ENCODE measurements around the gene WFIKKN1.

WFIKKN1 gene

GRCh38 chr16:617855-618254, 12.9 kb upstream of the WFIKKN1 start:
- intact Hi-C loops (cut with DNase I) = no loop called here
- no peak for DNase-seq

DNA sequence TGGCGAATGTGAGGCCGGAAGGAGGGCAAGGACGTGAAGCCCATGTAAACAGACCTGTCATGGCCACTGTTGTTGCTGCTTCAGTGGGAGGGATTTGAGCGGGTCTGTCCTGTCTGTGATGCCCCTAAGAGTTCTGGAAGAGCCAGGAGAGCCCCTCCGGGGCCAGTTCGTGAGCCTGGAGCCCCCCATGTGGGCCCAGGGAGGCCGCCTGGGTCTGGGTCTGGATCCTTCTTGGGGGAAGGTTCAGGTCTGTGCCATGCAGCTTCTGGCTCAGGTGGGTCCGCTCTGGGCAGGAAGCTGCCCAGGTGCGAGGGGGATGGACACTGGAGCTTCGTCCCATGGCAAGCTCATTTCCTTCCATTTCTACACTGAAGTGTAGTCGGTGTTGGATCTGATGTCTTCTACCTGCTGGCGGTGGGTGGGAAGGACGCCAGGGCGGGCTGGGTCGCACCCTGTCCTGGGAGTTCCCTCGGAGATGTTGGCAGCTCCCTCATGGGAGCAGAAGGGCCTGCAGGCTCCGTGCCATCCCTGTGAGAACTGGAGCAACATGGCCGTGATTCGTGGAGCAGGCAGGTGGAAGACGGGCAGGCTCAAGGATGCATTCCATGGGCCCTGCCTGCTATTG, 11.2 kb upstream of the WFIKKN1 start:
- DNase-seq = no peak
- intact Hi-C loops (cut with DNase I) = no loop called here

GRCh38 chr16:620700-621525, 9.9 kb upstream of the WFIKKN1 start:
- intact Hi-C loops (cut with DNase I) = no loop called here
- peak in 6 of 42 donors; percentile 32 to 63 (median 40) for DNase-seq

GRCh38 chr16:621526-622105, 9.2 kb upstream of the WFIKKN1 start:
- peak in 37 of 42 donors; percentile 33 to 85 (median 69) for DNase-seq
- intact Hi-C loops (cut with DNase I) = no loop called here

GRCh38 chr16:622920-623280, 7.9 kb upstream of the WFIKKN1 start:
- intact Hi-C loops (cut with DNase I) = no loop called here

GRCh38 chr16:624526-625070, 6.2 kb upstream of the WFIKKN1 start:
- peak in 1 of 42 donors; percentile 19 for DNase-seq
- intact Hi-C loops (cut with DNase I) = no loop called here

More at GRCh38 chr16:622920-623280, 7.9 kb upstream of the WFIKKN1 start:
- DNase-seq = no peak

- DNase-seq = peak in 1 of 42 donors; percentile 14
- intact Hi-C loops (cut with DNase I) = no loop called here
These were observed 5.4 kb upstream of the WFIKKN1 start for GRCh38 chr16:625117-625976.

DNA sequence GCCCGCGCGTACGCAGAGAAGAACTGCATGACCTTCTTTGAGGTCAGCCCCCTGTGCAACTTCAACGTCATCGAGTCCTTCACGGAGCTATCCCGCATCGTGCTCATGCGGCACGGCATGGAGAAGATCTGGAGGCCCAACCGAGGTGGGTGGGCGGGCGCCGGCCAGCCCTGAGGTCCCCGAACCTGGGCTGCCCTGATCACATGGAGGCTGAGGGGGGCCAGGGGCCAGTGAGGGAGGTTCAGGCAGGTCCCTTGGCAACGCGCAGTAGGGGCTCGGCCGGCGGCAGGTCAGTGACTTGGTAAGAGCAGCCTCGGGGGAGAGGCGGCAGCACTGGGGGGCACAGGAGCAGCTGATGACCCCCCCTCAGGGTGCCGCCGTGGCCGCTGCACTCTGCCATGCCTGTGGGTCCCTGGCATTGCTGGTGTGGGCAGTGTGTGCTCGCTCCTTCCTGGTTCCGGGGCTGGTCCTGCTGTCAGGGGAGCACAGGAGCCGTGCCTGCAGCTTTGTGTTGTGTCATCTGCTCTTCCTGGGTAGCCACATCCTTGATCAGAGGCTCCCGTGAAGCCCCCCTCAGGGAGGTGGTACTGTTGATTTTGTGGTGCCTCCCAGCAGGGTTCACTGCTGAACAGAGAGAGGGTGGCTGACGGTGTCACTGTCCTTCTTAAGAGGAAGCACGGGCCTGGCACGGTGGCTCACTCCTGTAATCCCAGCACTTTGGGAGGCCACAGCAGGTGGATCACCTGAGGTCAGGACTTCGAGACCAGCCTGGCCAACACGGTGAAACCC, 4.6 kb upstream of the WFIKKN1 start:
- DNase-seq = no peak
- intact Hi-C loops (cut with DNase I) = no loop called here

DNA sequence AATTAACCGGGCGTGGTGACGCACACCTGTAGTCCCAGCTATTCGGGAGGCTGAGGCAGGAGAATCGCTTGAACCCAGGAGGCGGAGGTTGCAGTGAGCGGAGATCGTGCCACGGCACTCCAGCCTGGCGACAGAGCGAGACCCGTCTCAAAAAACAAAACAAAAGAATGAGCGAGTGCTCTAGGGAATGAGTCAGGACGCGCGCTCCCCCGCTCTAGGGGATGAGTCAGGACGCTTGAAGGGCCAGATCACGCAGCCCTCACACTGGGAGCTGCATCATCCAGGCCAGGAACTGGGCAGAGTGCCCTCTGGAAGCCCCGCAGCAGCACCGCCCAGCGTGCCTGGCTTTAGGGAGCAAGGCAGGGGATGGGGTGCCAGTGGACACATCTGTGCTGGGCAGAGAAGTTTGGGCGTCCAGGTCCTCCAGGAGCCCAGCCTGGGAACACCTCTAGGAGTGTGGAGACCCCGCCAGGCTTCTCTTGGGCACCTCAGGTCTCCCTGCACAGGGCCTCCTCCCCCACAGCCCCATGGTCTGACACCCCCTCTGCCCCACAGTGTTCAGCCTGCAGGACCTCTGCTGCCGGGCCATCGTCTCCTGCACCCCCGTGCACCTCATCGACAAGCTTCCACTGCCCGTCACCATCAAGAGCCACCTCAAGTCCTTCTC, 3.9 kb upstream of the WFIKKN1 start:
- intact Hi-C loops (cut with DNase I) = no loop called here
- peak in 30 of 42 donors; percentile 31 to 84 (median 65) for DNase-seq

DNA sequence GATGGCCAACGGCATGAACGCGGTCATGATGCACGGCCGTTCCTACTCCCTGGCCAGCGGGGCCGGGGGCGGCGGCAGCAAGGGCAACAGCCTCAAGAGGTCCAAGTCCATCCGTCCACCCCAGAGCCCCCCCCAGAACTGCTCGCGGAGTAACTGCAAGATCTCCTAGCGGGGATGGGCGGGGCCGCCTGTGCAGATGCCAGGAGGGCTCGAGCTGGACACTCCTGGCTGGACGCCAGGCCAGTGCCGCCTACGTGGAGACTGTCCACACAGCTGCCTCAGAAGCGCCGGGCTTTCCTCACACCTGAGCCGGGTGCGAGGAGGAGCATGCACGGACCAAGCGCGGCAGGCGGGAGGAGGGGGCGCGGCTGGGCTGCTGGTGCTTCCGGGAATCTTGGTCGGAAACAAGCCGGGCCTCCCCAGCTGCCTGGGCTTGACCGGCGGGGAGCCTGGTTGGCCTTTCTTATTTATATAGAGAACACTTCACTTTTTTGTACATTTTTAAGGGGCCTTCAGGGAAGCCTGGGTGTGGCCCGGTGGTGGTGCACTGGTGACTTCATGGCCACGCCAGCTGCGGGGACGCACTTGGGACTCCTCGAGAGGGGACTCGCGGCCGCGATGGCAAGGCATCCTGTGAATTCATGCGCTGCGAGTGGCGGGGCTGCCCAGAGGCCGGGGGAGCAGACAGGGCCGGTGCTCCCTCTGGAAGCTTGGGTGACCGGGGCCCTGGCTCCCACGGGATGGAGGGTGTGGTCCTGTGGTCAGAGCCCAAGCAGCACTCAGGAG, 3.1 kb upstream of the WFIKKN1 start:
- DNase-seq = peak in 3 of 42 donors; percentile 11 to 30 (median 26)

DNA sequence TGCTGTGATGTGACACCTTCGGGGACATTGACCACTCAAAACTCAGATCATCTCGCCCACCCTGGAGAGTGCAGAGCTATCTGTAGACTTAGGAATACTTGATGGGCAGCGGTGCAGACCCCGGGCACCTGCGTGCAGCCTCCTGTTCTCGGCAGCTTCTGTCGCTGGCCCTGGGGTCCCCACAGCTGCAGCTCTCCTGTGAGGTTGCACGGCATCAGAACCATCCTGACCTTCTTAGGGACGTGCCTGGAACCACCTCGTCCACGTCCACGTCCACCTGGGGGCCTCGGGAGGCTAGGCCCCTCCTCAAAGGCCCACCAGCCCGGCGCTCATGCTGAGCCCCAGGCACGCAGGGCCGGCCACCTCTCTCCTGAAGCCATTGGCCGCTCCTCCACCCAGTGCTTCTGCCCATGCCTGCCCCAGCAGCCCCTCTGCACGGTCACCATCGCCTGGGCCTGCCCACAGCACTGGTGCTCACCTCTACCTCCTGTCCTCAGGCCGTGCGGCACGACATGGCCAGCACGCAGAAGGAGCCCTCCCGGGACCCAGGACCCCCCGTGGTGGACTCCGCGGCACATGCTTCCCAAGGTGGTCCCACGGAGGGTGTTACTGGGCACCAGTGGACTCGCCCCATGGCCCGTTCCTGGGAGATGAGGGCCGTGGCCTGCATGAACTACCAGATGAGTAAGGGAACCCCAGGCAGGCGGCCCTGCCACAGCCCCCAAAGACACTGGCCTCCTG, 2.3 kb upstream of the WFIKKN1 start:
- intact Hi-C loops (cut with DNase I) = no loop called here
- peak in 1 of 42 donors; percentile 8 for DNase-seq

More for the DNA sequence above, 3.1 kb upstream of the WFIKKN1 start:
- intact Hi-C loops (cut with DNase I) = no loop called here

DNA sequence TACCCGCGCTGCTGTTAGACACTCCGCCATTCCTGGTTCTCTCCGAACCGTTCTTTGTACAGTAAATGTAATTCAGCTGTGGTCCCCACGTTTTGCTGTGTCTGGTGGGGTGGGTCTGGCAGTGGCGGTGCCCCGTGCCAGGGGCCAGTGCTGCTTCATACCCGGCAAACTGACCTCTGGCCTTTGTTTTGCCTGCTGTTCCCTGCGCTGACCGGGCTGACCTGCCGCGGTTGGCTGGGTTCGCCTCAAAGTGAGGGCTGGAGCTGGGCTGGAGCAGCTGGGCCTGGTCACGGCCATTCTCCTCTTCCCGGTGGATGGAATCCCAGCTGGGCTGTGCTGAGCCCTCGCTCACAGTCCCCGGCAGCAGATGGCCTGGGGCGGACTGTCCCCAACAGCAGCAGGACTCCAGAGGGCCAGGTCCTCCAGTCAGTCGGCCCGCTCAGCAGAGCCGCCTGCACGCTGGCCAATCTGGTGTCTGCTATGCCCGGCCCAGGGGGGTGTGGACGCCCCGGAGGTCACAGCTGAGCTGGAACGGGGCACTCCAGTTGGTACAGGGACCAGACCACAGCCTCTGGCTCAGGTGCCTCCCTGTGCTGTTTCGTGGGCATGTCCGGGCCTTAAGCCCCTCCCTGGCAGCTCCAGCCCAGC, 1.5 kb upstream of the WFIKKN1 start:
- intact Hi-C loops (cut with DNase I) = no loop called here
- DNase-seq = peak in 1 of 42 donors; percentile 9

DNA sequence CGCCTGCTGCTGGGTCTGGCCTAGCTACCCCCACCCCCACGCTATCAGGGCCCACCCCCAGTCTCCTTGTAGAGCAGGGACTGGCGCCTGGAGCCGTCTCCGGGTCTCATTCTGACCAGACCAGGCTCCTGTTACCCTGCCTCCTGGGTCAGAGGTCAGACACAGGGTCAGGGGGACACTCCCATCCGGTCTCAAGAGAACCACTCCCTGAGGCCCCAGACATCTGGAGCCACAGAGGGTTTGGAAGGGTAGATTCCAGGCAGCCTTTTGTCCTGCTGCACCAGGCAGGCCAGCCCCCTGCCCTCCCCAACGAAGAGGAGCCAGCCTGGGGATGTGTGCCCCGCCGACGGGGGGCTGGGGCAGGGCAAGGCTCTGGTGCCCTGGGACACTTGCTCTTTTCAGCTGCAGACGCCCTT, 944 bp upstream of the WFIKKN1 start:
- intact Hi-C loops (cut with DNase I) = no loop called here
- peak in 1 of 42 donors; percentile 9 for DNase-seq

DNA sequence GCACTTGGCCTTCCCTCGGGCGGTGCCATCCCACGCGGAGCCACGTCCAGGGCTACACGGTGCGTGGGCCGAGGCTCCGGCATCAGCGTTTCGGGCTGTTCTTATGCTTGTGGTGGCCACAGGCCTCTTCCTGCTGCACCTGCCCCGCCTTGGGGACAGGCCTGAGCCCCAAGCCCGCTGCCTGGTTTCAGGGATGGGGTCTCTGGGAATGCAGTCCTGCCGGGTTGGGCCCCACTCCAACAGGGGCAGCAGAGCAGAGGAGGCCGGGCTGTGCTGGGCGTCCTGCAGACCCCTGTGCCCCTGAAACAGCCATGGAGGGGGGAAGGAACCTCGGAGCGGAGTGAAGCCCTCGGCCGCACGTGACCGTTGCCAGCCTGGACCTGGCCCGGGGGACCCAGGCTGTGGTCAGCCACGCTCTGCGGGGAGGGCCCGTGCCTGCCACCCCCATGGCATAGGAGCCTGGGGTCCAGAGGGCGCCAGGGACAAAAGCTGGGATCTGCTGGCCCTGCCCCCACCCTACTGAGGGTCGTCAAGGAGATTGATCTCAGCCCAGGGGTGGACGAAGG, 453 bp upstream of the WFIKKN1 start:
- intact Hi-C loops (cut with DNase I) = no loop called here
- DNase-seq = peak in 1 of 42 donors; percentile 10

- intact Hi-C loops (cut with DNase I) = no loop called here
- no peak for DNase-seq
These were observed 1.1 kb downstream of the WFIKKN1 start for GRCh38 chr16:631808-632358.
